IPS-NIHi7 (cell line): ENCODE measurements around the gene TMEM87A.

Experiments used
- DNase-seq: peaks from one replicate; pipeline ENCODE4 v3.0.0; 2012; ENCODE audit warnings: mixed read lengths; ENCODE audit errors: extremely low spot score

TMEM87A gene

GRCh38 chr15:42165106-42165505 is 108.1 kb downstream of the TMEM87A start:
- DNase-seq: no peak

- no peak for DNase-seq
Observed at GRCh38 chr15:42163947-42164550, 109.2 kb downstream of the TMEM87A start.

GRCh38 chr15:42163291-42163690 is 109.9 kb downstream of the TMEM87A start:
- no peak for DNase-seq
